UCSD-AML1 (cell line): Measurements from ENCODE around the gene BPIFA2.
A peak's percentile ranks its signal among the peaks of the same experiment; 100 is the strongest.

ENCODE experiments used
- DNase-seq: peaks from one replicate; lab custom pipeline; 2025; ENCODE audit not compliant: unreplicated experiment; lab: John Stamatoyannopoulos, UW

The BPIFA2 gene

DNA sequence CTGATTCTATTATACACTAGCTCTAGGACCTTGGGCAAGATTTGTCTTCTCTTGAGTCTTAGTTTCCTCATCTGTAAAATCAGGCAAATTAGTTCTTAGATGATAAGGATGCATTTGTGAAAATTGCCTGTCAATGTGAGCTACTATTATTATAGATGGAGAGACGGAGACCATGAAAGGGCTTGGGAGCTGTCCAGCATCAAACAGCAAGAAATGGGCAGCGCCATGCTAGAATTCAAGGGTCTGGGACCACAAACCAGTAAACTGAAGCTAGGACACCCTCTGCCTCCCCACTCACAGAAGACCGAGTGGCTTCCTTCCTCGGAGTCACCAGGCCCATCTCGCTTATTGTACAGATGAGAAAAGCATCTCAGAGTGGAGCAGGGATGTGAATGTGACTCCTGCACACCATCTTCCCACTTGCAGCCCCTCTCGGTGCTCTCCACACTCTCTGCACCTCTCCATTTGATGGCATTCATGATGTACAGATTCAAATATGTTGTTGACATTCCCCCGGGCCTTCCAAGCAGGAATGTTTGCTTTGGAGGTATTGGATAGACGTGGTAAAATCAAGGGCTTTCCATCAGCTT is 25.0 kb downstream of the BPIFA2 start:
- DNase-seq = no peak

- DNase-seq = no peak
These were observed 31.1 kb downstream of the BPIFA2 start for GRCh38 chr20:33199026-33199425.

GRCh38 chr20:33202451-33202850 is 34.5 kb downstream of the BPIFA2 start:
- no peak for DNase-seq

- no peak for DNase-seq
These were observed 35.5 kb downstream of the BPIFA2 start for GRCh38 chr20:33203444-33203843.

DNA sequence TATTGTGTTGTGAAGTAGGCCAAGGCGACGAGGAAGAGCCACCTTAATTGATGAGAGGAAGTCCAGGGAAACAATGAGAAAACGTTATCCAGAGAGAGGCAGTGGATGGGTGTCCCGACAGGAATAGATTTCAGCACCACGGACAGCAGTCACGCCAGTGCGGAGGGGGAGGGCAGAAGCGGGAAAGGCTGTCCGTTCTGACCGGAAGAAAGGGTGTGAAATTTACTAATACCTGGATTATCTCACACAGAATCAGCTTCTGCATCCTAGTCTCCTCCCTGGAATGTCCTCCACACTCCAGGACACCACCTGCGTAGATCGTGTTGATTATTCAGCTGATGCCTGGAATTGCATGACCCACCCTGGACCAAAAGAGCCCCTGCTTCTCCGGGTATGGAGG is 41.8 kb downstream of the BPIFA2 start:
- DNase-seq = peak; percentile 45

- no peak for DNase-seq
These were observed 42.4 kb downstream of the BPIFA2 start for GRCh38 chr20:33210371-33210770.

DNA sequence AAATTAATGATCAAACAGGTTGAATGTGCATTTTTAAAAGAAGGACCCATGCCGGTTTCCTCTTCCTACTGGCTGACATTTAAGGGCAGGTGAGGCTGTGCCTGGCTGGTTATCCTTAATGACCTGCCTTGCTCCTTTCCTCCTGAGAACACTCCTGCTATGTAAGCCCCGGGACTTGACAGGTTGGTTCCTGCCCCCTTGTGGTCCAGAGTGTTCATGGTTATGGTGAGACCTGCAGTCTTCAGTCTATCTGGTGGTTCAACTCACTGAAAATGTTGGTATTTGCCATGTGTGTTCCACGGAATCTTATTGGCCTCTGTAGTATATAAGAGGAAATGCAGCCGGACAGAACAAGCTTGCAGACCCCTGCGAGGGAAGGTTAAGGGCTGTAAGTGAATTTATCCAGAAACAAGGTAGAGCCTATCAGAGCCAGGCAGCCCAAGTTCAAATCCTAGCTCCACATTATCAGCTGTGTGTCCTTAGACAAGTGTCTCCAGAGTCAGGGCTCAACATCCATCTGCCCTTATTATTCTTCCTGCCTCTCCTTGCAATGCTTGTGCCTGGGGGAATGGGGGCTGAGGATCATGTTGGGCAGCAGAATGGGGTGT is 44.0 kb downstream of the BPIFA2 start:
- DNase-seq = peak; percentile 16

- no peak for DNase-seq
These were observed 49.1 kb downstream of the BPIFA2 start, which contains the start of gene BPIFA3 for GRCh38 chr20:33217052-33217451. Gene BPIFA3, plus strand, starts transcription at chr20:33217352. Its CDS starts 185 bp downstream, at chr20:33217537.

DNA sequence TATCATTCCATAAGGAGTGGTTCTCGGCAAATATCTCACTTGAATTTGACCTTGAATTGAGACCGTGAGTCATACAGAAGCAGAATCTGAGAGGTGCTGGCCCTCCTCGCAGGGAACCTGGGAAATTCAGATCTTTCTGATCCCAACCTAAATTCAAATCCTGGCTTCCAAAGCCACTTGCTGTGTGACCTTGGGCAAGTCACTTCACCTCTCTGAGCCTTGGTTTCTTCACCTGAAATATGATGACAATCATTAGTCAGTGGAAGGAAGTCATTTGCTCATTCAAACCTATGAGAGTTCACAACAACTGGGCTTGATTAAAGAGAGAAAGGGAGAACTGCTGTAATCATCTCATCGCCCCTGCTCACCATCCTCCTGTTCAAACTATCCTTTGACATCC is 56.4 kb downstream of the BPIFA2 start:
- no peak for DNase-seq

DNA sequence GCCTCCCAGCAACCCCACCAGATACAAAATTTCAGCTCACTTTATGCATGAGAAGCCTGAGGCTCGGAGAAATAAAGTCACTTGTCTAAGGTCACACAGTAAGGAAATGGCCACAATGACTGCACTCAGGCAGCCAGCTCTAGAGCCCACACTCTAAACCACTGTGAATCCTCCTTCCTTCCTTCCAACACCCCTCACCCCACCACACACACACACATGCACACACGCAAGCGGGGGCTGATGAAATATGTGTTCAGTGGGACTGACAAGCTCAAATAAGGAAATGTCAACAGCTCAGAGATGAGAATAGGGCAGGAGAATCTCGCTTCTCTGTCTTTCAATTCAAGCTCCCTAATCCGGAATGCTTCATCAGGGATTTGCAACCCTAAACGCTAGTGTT is 61.9 kb downstream of the BPIFA2 start:
- peak; percentile 39 for DNase-seq
